Stimulated activated naive CD8-positive, alpha-beta T cell treated with anti-CD3 and anti-CD28 coated beads, Interleukin-15, Interleukin-2, amounts not matched to agents 100 ng/mL and 50 ng/mL, for 24 hours (primary cell): Measurements from ENCODE around the gene PPFIA4.

Experiments used
- H3K27ac Mint-ChIP-seq: one replicate; pipeline ENCODE4 v1.8.0; 2021; ENCODE audit warnings: mild to moderate bottlenecking, mixed read lengths
- H3K27me3 Mint-ChIP-seq: one replicate; pipeline ENCODE4 v1.8.0; 2021; ENCODE audit warnings: mixed read lengths
- H3K36me3 Mint-ChIP-seq: one replicate; pipeline ENCODE4 v1.8.0; 2021; ENCODE audit warnings: low read depth, mixed read lengths
- H3K4me1 Mint-ChIP-seq: one replicate; pipeline ENCODE4 v1.8.0; 2021; ENCODE audit warnings: low read depth, mixed read lengths
- H3K4me3 Mint-ChIP-seq: one replicate; pipeline ENCODE4 v1.8.0; 2021; ENCODE audit warnings: mild to moderate bottlenecking, mixed read lengths
- H3K9me3 Mint-ChIP-seq: one replicate; pipeline ENCODE4 v1.8.0; 2021; ENCODE audit warnings: mixed read lengths

Gene PPFIA4

DNA sequence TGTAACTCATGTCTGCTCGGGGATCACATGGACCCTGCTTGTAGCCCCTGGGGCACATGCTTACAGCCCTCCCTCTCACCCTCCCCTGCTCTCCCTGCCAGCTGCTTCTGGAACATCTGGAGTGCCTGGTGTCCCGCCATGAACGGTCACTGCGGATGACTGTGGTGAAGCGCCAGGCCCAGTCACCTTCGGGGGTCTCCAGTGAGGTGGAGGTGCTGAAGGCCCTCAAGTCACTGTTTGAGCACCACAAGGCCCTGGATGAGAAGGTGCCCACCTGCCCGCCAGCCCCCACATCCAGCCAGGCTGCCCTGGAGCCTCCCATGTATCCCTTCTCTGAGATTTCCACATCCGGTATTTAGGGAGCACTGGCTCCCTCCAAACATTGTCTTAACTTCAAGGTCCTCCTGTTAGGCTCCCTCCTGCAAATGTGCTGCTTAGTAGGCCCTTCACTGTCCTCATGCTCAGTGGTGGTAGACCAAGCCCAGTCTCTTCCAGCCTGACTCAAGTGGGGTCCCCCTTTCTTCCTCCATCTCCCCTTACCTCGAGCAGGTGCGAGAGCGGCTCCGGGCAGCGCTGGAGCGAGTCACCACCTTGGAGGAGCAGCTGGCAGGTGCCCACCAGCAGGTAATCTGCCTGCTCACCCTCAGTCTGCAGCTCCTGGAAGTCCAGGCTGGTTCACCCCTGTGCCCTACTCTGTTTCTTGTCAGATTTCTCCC lies 17.7 kb downstream of the PPFIA4 start:
- Mint-ChIP-seq H3K27ac (no peak overlapping the region), H3K4me3 (no peak overlapping the region), H3K4me1 (peaks cover 5% of the 10 kb centered on the region), H3K36me3 (peaks cover 4% of the 10 kb centered on the region), H3K27me3 (peaks cover 9% of the 10 kb centered on the region), H3K9me3 (no peaks in the 10 kb centered on the region)

- Mint-ChIP-seq H3K9me3 (no peaks in the 10 kb centered on the region), H3K27me3 (peaks cover 4% of the 10 kb centered on the region), H3K4me1 (no peaks in the 10 kb centered on the region), H3K27ac (no peak overlapping the region), H3K36me3 (no peaks in the 10 kb centered on the region), H3K4me3 (no peak overlapping the region)
These were observed 18.4 kb downstream of the PPFIA4 start for GRCh38 chr1:203044546-203045250.

- Mint-ChIP-seq H3K27me3 (peaks cover 4% of the 10 kb centered on the region), H3K4me3 (no peak overlapping the region), H3K4me1 (no peaks in the 10 kb centered on the region), H3K36me3 (no peaks in the 10 kb centered on the region), H3K9me3 (no peaks in the 10 kb centered on the region), H3K27ac (no peak overlapping the region)
These were observed 19.0 kb downstream of the PPFIA4 start for GRCh38 chr1:203045336-203045735.

- H3K4me1 Mint-ChIP-seq: no peaks in the 10 kb centered on the region
- peaks cover 5% of the 10 kb centered on the region for H3K27me3 Mint-ChIP-seq
- no peak overlapping the region for H3K27ac Mint-ChIP-seq
- no peak overlapping the region for H3K4me3 Mint-ChIP-seq
- H3K9me3 Mint-ChIP-seq: no peaks in the 10 kb centered on the region
- H3K36me3 Mint-ChIP-seq: no peaks in the 10 kb centered on the region
These were observed 19.7 kb downstream of the PPFIA4 start for GRCh38 chr1:203045821-203046594.

GRCh38 chr1:203046984-203047630 lies 20.8 kb downstream of the PPFIA4 start:
- no peaks in the 10 kb centered on the region for H3K36me3 Mint-ChIP-seq
- no peak overlapping the region for H3K4me3 Mint-ChIP-seq
- H3K27ac Mint-ChIP-seq: no peak overlapping the region
- H3K4me1 Mint-ChIP-seq: no peaks in the 10 kb centered on the region
- H3K27me3 Mint-ChIP-seq: peaks cover 11% of the 10 kb centered on the region
- no peaks in the 10 kb centered on the region for H3K9me3 Mint-ChIP-seq

- Mint-ChIP-seq H3K27me3 (peaks cover 14% of the 10 kb centered on the region), H3K4me1 (no peaks in the 10 kb centered on the region), H3K27ac (no peak overlapping the region), H3K36me3 (no peaks in the 10 kb centered on the region), H3K9me3 (no peaks in the 10 kb centered on the region), H3K4me3 (no peak overlapping the region)
These were observed 21.8 kb downstream of the PPFIA4 start for GRCh38 chr1:203048086-203048485.

DNA sequence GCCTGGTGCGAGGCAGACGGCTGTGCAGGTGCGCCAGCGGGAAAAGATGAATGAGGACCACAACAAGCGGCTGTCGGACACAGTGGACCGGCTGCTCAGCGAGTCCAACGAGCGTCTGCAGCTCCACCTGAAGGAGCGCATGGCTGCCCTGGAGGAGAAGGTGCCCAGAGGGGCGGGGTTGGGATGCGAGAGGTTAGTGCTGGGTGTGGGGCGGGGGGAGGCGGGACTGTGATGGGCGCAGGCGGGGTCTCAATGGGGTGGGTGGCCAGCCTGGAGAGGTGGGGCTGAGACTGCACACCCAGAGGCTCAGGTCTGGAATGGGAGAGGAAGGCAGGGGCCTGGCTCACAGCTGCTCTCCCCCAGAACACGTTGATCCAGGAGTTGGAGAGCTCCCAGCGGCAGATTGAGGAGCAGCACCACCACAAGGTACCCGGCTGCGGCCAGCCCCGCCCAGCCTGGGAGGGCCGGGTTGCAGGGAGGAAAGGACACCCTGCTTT lies 22.3 kb downstream of the PPFIA4 start:
- Mint-ChIP-seq H3K27ac (no peak overlapping the region), H3K36me3 (no peaks in the 10 kb centered on the region), H3K4me3 (no peak overlapping the region), H3K4me1 (no peaks in the 10 kb centered on the region), H3K9me3 (no peaks in the 10 kb centered on the region), H3K27me3 (peaks cover 14% of the 10 kb centered on the region)

- no peaks in the 10 kb centered on the region for H3K36me3 Mint-ChIP-seq
- peaks cover 14% of the 10 kb centered on the region for H3K27me3 Mint-ChIP-seq
- no peaks in the 10 kb centered on the region for H3K4me1 Mint-ChIP-seq
These were observed 22.8 kb downstream of the PPFIA4 start for GRCh38 chr1:203049077-203049476.

GRCh38 chr1:203049576-203050180 lies 23.4 kb downstream of the PPFIA4 start:
- peaks cover 14% of the 10 kb centered on the region for H3K27me3 Mint-ChIP-seq
- H3K27ac Mint-ChIP-seq: no peak overlapping the region
- H3K4me1 Mint-ChIP-seq: no peaks in the 10 kb centered on the region
- no peak overlapping the region for H3K4me3 Mint-ChIP-seq
- H3K36me3 Mint-ChIP-seq: no peaks in the 10 kb centered on the region
- H3K9me3 Mint-ChIP-seq: no peaks in the 10 kb centered on the region

More at GRCh38 chr1:203049077-203049476, 22.8 kb downstream of the PPFIA4 start:
- Mint-ChIP-seq H3K4me3 (no peak overlapping the region), H3K27ac (no peak overlapping the region), H3K9me3 (no peaks in the 10 kb centered on the region)

DNA sequence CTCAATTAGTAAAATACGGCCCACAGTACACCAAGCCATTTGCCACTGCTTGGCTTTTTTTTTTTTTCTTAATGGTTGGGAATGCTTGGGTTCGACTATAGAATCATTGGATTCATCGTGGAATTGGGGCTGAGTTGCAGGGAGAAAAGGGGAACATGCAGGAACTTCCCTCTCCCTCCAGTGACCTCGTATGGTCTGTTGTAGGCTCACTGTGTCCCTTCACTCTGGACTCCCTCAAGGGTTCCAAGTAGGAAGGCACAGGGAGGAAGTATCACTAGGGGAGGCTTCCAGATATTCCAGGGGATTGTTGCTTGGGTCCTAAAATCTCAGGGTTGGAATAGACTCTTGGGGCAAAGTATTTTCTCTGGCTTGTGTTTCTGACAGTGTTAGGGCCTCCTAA lies 24.5 kb downstream of the PPFIA4 start:
- Mint-ChIP-seq H3K27ac (no peak overlapping the region), H3K27me3 (peaks cover 10% of the 10 kb centered on the region), H3K36me3 (no peaks in the 10 kb centered on the region), H3K4me3 (no peak overlapping the region), H3K9me3 (no peaks in the 10 kb centered on the region), H3K4me1 (no peaks in the 10 kb centered on the region)

- Mint-ChIP-seq H3K9me3 (no peaks in the 10 kb centered on the region), H3K27me3 (peaks cover 10% of the 10 kb centered on the region), H3K36me3 (no peaks in the 10 kb centered on the region), H3K4me1 (no peaks in the 10 kb centered on the region), H3K4me3 (no peak overlapping the region), H3K27ac (no peak overlapping the region)
These were observed 25.6 kb downstream of the PPFIA4 start for GRCh38 chr1:203051841-203052324.

DNA sequence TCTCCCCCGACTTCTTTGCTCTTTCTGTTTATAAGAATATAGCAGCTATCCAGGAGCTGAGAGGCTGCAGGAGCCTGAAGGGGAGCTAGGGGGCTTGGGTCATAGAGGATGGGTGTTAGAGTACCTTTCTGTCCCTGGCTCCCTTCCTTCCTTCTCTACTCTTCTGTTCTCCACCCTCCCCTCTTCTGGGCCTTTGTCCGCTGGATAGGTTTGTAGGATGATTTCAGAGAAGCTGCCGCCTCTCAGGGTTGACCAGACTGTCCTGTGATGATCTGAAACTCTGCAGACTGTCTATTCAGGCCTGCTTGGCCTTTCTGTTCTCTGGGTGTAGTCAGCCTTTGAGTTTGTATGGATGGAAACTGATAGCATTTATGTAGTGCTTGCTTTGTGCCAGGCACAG lies 26.3 kb downstream of the PPFIA4 start:
- H3K9me3 Mint-ChIP-seq: no peaks in the 10 kb centered on the region
- H3K27ac Mint-ChIP-seq: no peak overlapping the region
- peaks cover 10% of the 10 kb centered on the region for H3K27me3 Mint-ChIP-seq
- no peak overlapping the region for H3K4me3 Mint-ChIP-seq
- no peaks in the 10 kb centered on the region for H3K36me3 Mint-ChIP-seq
- no peaks in the 10 kb centered on the region for H3K4me1 Mint-ChIP-seq

GRCh38 chr1:203054184-203054583 lies 27.9 kb downstream of the PPFIA4 start:
- Mint-ChIP-seq H3K4me1 (no peaks in the 10 kb centered on the region), H3K4me3 (no peak overlapping the region), H3K27ac (no peak overlapping the region), H3K9me3 (no peaks in the 10 kb centered on the region), H3K36me3 (no peaks in the 10 kb centered on the region), H3K27me3 (peaks cover 10% of the 10 kb centered on the region)

GRCh38 chr1:203054642-203055041 lies 28.4 kb downstream of the PPFIA4 start:
- no peaks in the 10 kb centered on the region for H3K36me3 Mint-ChIP-seq
- peaks cover 10% of the 10 kb centered on the region for H3K27me3 Mint-ChIP-seq
- H3K9me3 Mint-ChIP-seq: no peaks in the 10 kb centered on the region

More at GRCh38 chr1:203054642-203055041, 28.4 kb downstream of the PPFIA4 start:
- no peak overlapping the region for H3K27ac Mint-ChIP-seq
- H3K4me1 Mint-ChIP-seq: no peaks in the 10 kb centered on the region
- H3K4me3 Mint-ChIP-seq: no peak overlapping the region
